OCI-LY3 (cell line): ENCODE data around the gene CTTN.

ENCODE experiments used
- H2AFZ ChIP-seq: fragments of 200-600, 300-600 bp; shearing (Covaris generic); 2 replicates; pipeline ENCODE4 v1.6.0; 2014; ENCODE audit warnings: antibody characterized with exemption, low read depth, low read length
- H3K27ac ChIP-seq: fragments of 200-600, 300-600 bp; sonication (generic); 2 replicates; pipeline ENCODE4 v1.5.1; 2014; ENCODE audit warnings: mild to moderate bottlenecking, low read length, moderate library complexity, mixed read lengths
- H3K27me3 ChIP-seq: fragments of 200-600, 300-600 bp; sonication (generic); 2 replicates; pipeline ENCODE4 v1.6.1; 2014; ENCODE audit warnings: low read depth, low read length, mixed read lengths
- H3K36me3 ChIP-seq: fragments of 200-600, 300-600 bp; sonication (generic); replicated peaks from 2 replicates; pipeline ENCODE3; 2014; ENCODE audit warnings: low read depth, low read length, mixed read lengths
- H3K4me1 ChIP-seq: fragments of 300-600, 200-600 bp; sonication (generic); 2 replicates; pipeline ENCODE4 v1.6.1; 2014; ENCODE audit warnings: low read length, mixed read lengths
- H3K4me2 ChIP-seq: fragments of 200-600, 300-600 bp; sonication (generic); 2 replicates; pipeline ENCODE4 v1.6.1; 2014; ENCODE audit warnings: low read length, mixed read lengths
- H3K4me3 ChIP-seq: fragments of 300-600, 200-600 bp; sonication (generic); 2 replicates; pipeline ENCODE4 v1.5.1; 2014; ENCODE audit warnings: antibody characterized with exemption, mild to moderate bottlenecking, low read length, moderate library complexity
- H3K79me2 ChIP-seq: fragments of 300-600, 200-600 bp; shearing (Covaris generic); 2 replicates; pipeline ENCODE4 v1.6.1; 2014; ENCODE audit warnings: mild to moderate bottlenecking, low read length, mixed read lengths
- H3K9ac ChIP-seq: fragments of 300-600, 200-600 bp; shearing (Covaris generic); 2 replicates; pipeline ENCODE4 v1.6.0; 2014; ENCODE audit warnings: mild to moderate bottlenecking, low read length, moderate library complexity
- H3K9me3 ChIP-seq: fragments of 200-600, 300-600 bp; shearing (Covaris generic); 2 replicates; pipeline ENCODE4 v1.6.1; 2014; ENCODE audit warnings: low read length, mixed read lengths; ENCODE audit not compliant: insufficient read depth
- H4K20me1 ChIP-seq: fragments of 200-600, 300-600 bp; sonication (generic); 2 replicates; pipeline ENCODE4 v1.6.1; 2016; ENCODE audit warnings: low read length, mixed read lengths; ENCODE audit not compliant: insufficient read depth
- CTCF ChIP-seq: fragments of 200-600, 300-600 bp; sonication (generic); IDR thresholded peaks from 2 replicates; pipeline ENCODE4 v1.5.1; 2014; ENCODE audit warnings: antibody characterized with exemption, low read length, low read depth
- EZH2phosphoT487 ChIP-seq: fragments of 200-600 bp; shearing (Covaris generic); IDR thresholded peaks from 2 replicates; pipeline ENCODE4 v1.6.1; 2018; ENCODE audit warnings: antibody characterized with exemption, mixed run types, low read depth

CTTN gene

GRCh38 chr11:70371241-70371640 lies 27.1 kb upstream of the CTTN start:
- no peaks in the 10 kb centered on the region for H3K79me2 ChIP-seq
- H4K20me1 ChIP-seq = 0 out of 2 replicates have a peak, but pooled peaks cover 4% of the 10 kb centered on the region
- H3K9me3 ChIP-seq = no peaks in the 10 kb centered on the region
- H3K4me1 ChIP-seq = no peaks in the 10 kb centered on the region
- no peak overlapping the region for H3K27ac ChIP-seq
- H2AFZ ChIP-seq = no peak overlapping the region
- peaks cover 47% of the 10 kb centered on the region for H3K36me3 ChIP-seq
- no peaks in the 10 kb centered on the region for H3K27me3 ChIP-seq
- H3K4me2 ChIP-seq = no peak overlapping the region
- no peak overlapping the region for H3K9ac ChIP-seq
- TF ChIP-seq CTCF (no peak), EZH2phosphoT487 (no peak)
- H3K4me3 ChIP-seq = no peak overlapping the region

GRCh38 chr11:70372076-70372475 lies 26.3 kb upstream of the CTTN start:
- Histone ChIP-seq H3K4me2 (no peak overlapping the region), H3K79me2 (no peaks in the 10 kb centered on the region), H3K4me1 (no peaks in the 10 kb centered on the region), H3K9ac (no peak overlapping the region), H3K27me3 (no peaks in the 10 kb centered on the region), H3K27ac (no peak overlapping the region), H2AFZ (no peak overlapping the region), H4K20me1 (0 out of 2 replicates have a peak, but pooled peaks cover 4% of the 10 kb centered on the region), H3K9me3 (no peaks in the 10 kb centered on the region), H3K36me3 (peaks cover 45% of the 10 kb centered on the region), H3K4me3 (no peak overlapping the region)
- TF ChIP-seq CTCF = no peak
- TF ChIP-seq EZH2phosphoT487 = no peak

- Histone ChIP-seq H3K4me1 (peaks cover 36% of the 10 kb centered on the region), H3K36me3 (peaks cover 42% of the 10 kb centered on the region), H3K27ac (no peak overlapping the region), H3K4me3 (no peak overlapping the region), H3K79me2 (no peaks in the 10 kb centered on the region), H2AFZ (no peak overlapping the region), H4K20me1 (peaks cover 17% of the 10 kb centered on the region; the same call in 1 of the 2 replicates), H3K9ac (no peak overlapping the region), H3K27me3 (no peaks in the 10 kb centered on the region), H3K4me2 (no peak overlapping the region), H3K9me3 (no peaks in the 10 kb centered on the region)
- TF ChIP-seq CTCF = no peak
These were observed 21.7 kb upstream of the CTTN start for GRCh38 chr11:70376621-70377020.

GRCh38 chr11:70377645-70378044 lies 20.7 kb upstream of the CTTN start:
- peaks cover 45% of the 10 kb centered on the region for H3K36me3 ChIP-seq
- no peaks in the 10 kb centered on the region for H3K27me3 ChIP-seq
- peaks cover 47% of the 10 kb centered on the region for H3K4me1 ChIP-seq
- no peaks in the 10 kb centered on the region for H3K79me2 ChIP-seq
- H2AFZ ChIP-seq = no peak overlapping the region
- H3K9ac ChIP-seq = no peak overlapping the region
- H3K9me3 ChIP-seq = no peaks in the 10 kb centered on the region
- H4K20me1 ChIP-seq = peaks cover 26% of the 10 kb centered on the region
- H3K4me2 ChIP-seq = no peak overlapping the region
- H3K27ac ChIP-seq = no peak overlapping the region
- no peak overlapping the region for H3K4me3 ChIP-seq
- no peak for TF ChIP-seq CTCF
- TF ChIP-seq EZH2phosphoT487 = no peak
